ENCODE results near the gene ADAMTS17.

Gene ADAMTS17

GRCh38 chr15:100120111-100120510 is 221.7 kb downstream of the ADAMTS17 start:
- no peak overlapping the region for H3K4me2 ChIP-seq (ENCODE audit: low read depth, low read length, poor library complexity, severe bottlenecking)

DNA sequence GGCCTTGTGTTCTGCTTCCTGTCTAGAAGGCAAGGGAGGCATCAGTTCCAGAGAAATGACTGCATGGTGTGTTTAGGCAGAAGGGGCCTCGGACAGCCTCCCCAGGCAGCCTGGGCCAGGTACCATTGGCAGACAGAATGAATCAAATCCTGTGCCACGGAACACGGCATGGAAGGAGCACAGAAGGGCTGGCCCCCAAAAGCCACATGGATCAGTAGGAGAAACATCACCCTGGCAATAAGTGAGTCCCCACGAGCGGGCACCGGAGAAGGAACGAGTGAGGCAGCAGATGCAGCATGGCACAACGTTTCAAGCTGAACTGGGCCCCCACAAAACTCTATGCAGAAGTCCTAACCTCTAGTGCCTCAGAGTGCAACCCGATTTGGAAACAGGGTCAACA is 223.2 kb downstream of the ADAMTS17 start:
- Histone ChIP-seq H2AFZ (ENCODE audit: low read length) (no peak overlapping the region), H3K36me3 (ENCODE audit: insufficient read depth, low read length) (no peaks in the 10 kb centered on the region), H3K4me2 (ENCODE audit: low read depth, low read length, poor library complexity, severe bottlenecking) (no peak overlapping the region), H4K20me1 (ENCODE audit: insufficient read depth, low read length, poor library complexity, severe bottlenecking) (no peaks in the 10 kb centered on the region), H3K79me2 (ENCODE audit: insufficient read depth, low read length) (no peaks in the 10 kb centered on the region), H3K9me2 (replicated peaks; ENCODE audit: low read depth, low read length) (no peaks in the 10 kb centered on the region), H3F3A (ENCODE audit: low read depth) (no peaks in the 10 kb centered on the region), H3K4me1 (ENCODE audit: insufficient read depth, low read length, poor library complexity, severe bottlenecking) (peaks cover 21% of the 10 kb centered on the region), H3K4me3 (ENCODE audit: low read length, poor library complexity, severe bottlenecking) (no peak overlapping the region), H3K9me3 (ENCODE audit: insufficient read depth, low read depth, low read length) (peaks cover 6% of the 10 kb centered on the region; the same call in 1 of the 2 replicates), H3K27me3 (ENCODE audit: insufficient read depth, low read length, poor library complexity, severe bottlenecking) (no peaks in the 10 kb centered on the region), H3K9ac (ENCODE audit: low read depth, low read length, poor library complexity, severe bottlenecking) (no peak overlapping the region)
- TF ChIP-seq EZH2phosphoT487 (IDR thresholded peaks at IDR 0.05; ENCODE audit: borderline replicate concordance) = no peak
- TF ChIP-seq, protein P1, sequence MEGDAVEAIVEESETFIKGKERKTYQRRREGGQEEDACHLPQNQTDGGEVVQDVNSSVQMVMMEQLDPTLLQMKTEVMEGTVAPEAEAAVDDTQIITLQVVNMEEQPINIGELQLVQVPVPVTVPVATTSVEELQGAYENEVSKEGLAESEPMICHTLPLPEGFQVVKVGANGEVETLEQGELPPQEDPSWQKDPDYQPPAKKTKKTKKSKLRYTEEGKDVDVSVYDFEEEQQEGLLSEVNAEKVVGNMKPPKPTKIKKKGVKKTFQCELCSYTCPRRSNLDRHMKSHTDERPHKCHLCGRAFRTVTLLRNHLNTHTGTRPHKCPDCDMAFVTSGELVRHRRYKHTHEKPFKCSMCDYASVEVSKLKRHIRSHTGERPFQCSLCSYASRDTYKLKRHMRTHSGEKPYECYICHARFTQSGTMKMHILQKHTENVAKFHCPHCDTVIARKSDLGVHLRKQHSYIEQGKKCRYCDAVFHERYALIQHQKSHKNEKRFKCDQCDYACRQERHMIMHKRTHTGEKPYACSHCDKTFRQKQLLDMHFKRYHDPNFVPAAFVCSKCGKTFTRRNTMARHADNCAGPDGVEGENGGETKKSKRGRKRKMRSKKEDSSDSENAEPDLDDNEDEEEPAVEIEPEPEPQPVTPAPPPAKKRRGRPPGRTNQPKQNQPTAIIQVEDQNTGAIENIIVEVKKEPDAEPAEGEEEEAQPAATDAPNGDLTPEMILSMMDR (conservative IDR thresholded peaks at IDR 0.05; ENCODE audit: low read length) = no peak

More at GRCh38 chr15:100120111-100120510, 221.7 kb downstream of the ADAMTS17 start:
- no peak overlapping the region for H2AFZ ChIP-seq (ENCODE audit: low read length)
- TF ChIP-seq, protein P1 (conservative IDR thresholded peaks at IDR 0.05; ENCODE audit: low read length) = no peak
- no peak for TF ChIP-seq EZH2phosphoT487 (IDR thresholded peaks at IDR 0.05; ENCODE audit: borderline replicate concordance)
- no peaks in the 10 kb centered on the region for H3K27me3 ChIP-seq (ENCODE audit: insufficient read depth, low read length, poor library complexity, severe bottlenecking)
- H3K4me1 ChIP-seq (ENCODE audit: insufficient read depth, low read length, poor library complexity, severe bottlenecking) = peaks cover 21% of the 10 kb centered on the region
- H3K36me3 ChIP-seq (ENCODE audit: insufficient read depth, low read length) = no peaks in the 10 kb centered on the region
- H4K20me1 ChIP-seq (ENCODE audit: insufficient read depth, low read length, poor library complexity, severe bottlenecking) = no peaks in the 10 kb centered on the region
- H3K9me3 ChIP-seq (ENCODE audit: insufficient read depth, low read depth, low read length) = peaks cover 6% of the 10 kb centered on the region; the same call in 1 of the 2 replicates
- no peak overlapping the region for H3K4me3 ChIP-seq (ENCODE audit: low read length, poor library complexity, severe bottlenecking)
- H3K79me2 ChIP-seq (ENCODE audit: insufficient read depth, low read length) = no peaks in the 10 kb centered on the region
- no peaks in the 10 kb centered on the region for H3F3A ChIP-seq (ENCODE audit: low read depth)
- H3K9ac ChIP-seq (ENCODE audit: low read depth, low read length, poor library complexity, severe bottlenecking) = no peak overlapping the region
- no peaks in the 10 kb centered on the region for H3K9me2 ChIP-seq (replicated peaks; ENCODE audit: low read depth, low read length)

GRCh38 chr15:100116416-100117190 is 225.2 kb downstream of the ADAMTS17 start:
- Histone ChIP-seq H3K9me3 (ENCODE audit: insufficient read depth, low read depth, low read length) (peaks cover 6% of the 10 kb centered on the region; the same call in 1 of the 2 replicates), H3K4me3 (ENCODE audit: low read length, poor library complexity, severe bottlenecking) (no peak overlapping the region), H3K9me2 (replicated peaks; ENCODE audit: low read depth, low read length) (no peaks in the 10 kb centered on the region), H3F3A (ENCODE audit: low read depth) (no peaks in the 10 kb centered on the region), H3K36me3 (ENCODE audit: insufficient read depth, low read length) (no peaks in the 10 kb centered on the region), H3K27me3 (ENCODE audit: insufficient read depth, low read length, poor library complexity, severe bottlenecking) (no peaks in the 10 kb centered on the region), H3K79me2 (ENCODE audit: insufficient read depth, low read length) (no peaks in the 10 kb centered on the region), H2AFZ (ENCODE audit: low read length) (no peak overlapping the region), H3K4me2 (ENCODE audit: low read depth, low read length, poor library complexity, severe bottlenecking) (no peak overlapping the region), H3K9ac (ENCODE audit: low read depth, low read length, poor library complexity, severe bottlenecking) (no peak overlapping the region), H3K4me1 (ENCODE audit: insufficient read depth, low read length, poor library complexity, severe bottlenecking) (peaks cover 37% of the 10 kb centered on the region), H4K20me1 (ENCODE audit: insufficient read depth, low read length, poor library complexity, severe bottlenecking) (no peaks in the 10 kb centered on the region)
- no peak for TF ChIP-seq EZH2phosphoT487 (IDR thresholded peaks at IDR 0.05; ENCODE audit: borderline replicate concordance)
- TF ChIP-seq, protein P1 (conservative IDR thresholded peaks at IDR 0.05; ENCODE audit: low read length) = no peak
